IMR-90 (cell line): ENCODE results near the gene NOX3. TPM values are rescaled to one million over a fixed set of nuclear protein-coding genes. Genes with fewer than 3 reads are reported as not detected.
A peak's percentile ranks its signal among the peaks of the same experiment; 100 is the strongest.
"Not testable (repeated sequence)": the region's sequence is repeated elsewhere in the genome, so short reads cannot be mapped to it uniquely, and the experiment has no call there.

Experiments used
- ATAC-seq: fragments of 200-7000 bp; cut with Tn5 transposase; 2 replicates; pipeline ENCODE4 v1.9.1; 2020; ENCODE audit warnings: low read depth, mild to moderate bottlenecking, moderate library complexity
- BruUV-seq: library from RNA; stranded (reverse); fragments of 400-500 nt; replicated peaks from 2 replicates; lab custom pipeline; 2021; lab: Mats Ljungman, UMichigan
- CTCF ChIA-PET: fragments of 300-600 bp; formaldehyde crosslinking; extraction: SDS; loops from one replicate; lab custom pipeline; 2021; ENCODE audit warnings: antibody characterized with exemption; lab: Yijun Ruan, JAX
- POLR2A ChIA-PET: fragments of 300-600 bp; sonication (Branson Sonifier 250); formaldehyde crosslinking; loops from one replicate; lab custom pipeline; 2022; ENCODE audit warnings: antibody characterized with exemption; ENCODE audit not compliant: unreplicated experiment; lab: Charles Lee
- DNase-seq: peaks from one replicate; pipeline ENCODE4 v3.0.0; 2013
- H2AFZ ChIP-seq: replicated peaks from 2 replicates; pipeline ENCODE3; 2013; ENCODE audit warnings: low read length, mild to moderate bottlenecking; ENCODE audit not compliant: poor library complexity
- H2AK5ac ChIP-seq: 2 replicates; pipeline ENCODE4 v1.6.1; 2013; ENCODE audit warnings: low read depth, low read length, inconsistent platforms
- H2AK9ac ChIP-seq: replicated peaks from 2 replicates; pipeline ENCODE3; 2013; ENCODE audit warnings: mild to moderate bottlenecking, low read depth, low read length, moderate library complexity; ENCODE audit not compliant: poor library complexity
- H2BK120ac ChIP-seq: 2 replicates; pipeline ENCODE4 v1.6.1; 2013; ENCODE audit warnings: low read depth, low read length, inconsistent platforms
- H2BK15ac ChIP-seq: 3 replicates; pipeline ENCODE4 v1.6.1; 2013; ENCODE audit warnings: low read depth, low read length, inconsistent platforms
- H2BK20ac ChIP-seq: 2 replicates; pipeline ENCODE4 v1.6.1; 2013; ENCODE audit warnings: low read depth, mild to moderate bottlenecking, inconsistent platforms, low read length, moderate library complexity
- H2BK5ac ChIP-seq: 2 replicates; pipeline ENCODE4 v1.6.1; 2013; ENCODE audit warnings: mild to moderate bottlenecking, low read depth, low read length, inconsistent platforms; ENCODE audit not compliant: poor library complexity, severe bottlenecking
- H3K14ac ChIP-seq: replicated peaks from 2 replicates; pipeline ENCODE4 v1.6.1; 2013; ENCODE audit warnings: low read depth, low read length, inconsistent platforms
- H3K18ac ChIP-seq: 2 replicates; pipeline ENCODE4 v1.6.1; 2013; ENCODE audit warnings: low read depth, low read length, control low read depth
- H3K23ac ChIP-seq: 2 replicates; pipeline ENCODE4 v1.6.1; 2013; ENCODE audit warnings: low read depth, low read length, inconsistent platforms
- H3K27ac ChIP-seq: 2 replicates; pipeline ENCODE4 v1.5.1; 2013; ENCODE audit warnings: mild to moderate bottlenecking, control low read depth, low read length; ENCODE audit not compliant: insufficient read depth
- H3K27me3 ChIP-seq: 2 replicates; pipeline ENCODE4 v1.6.1; 2013; ENCODE audit warnings: low read length; ENCODE audit not compliant: control insufficient read depth, insufficient read depth
- H3K36me3 ChIP-seq: 2 replicates; pipeline ENCODE4 v1.6.1; 2013; ENCODE audit warnings: low read length, mixed read lengths; ENCODE audit not compliant: control insufficient read depth, insufficient read depth
- H3K4ac ChIP-seq: 2 replicates; pipeline ENCODE4 v1.6.1; 2013; ENCODE audit warnings: low read depth, low read length, inconsistent platforms
- H3K4me1 ChIP-seq: 2 replicates; pipeline ENCODE4 v1.6.1; 2013; ENCODE audit warnings: low read length, mixed read lengths; ENCODE audit not compliant: control insufficient read depth, insufficient read depth
- H3K4me2 ChIP-seq: 2 replicates; pipeline ENCODE4 v1.6.1; 2013; ENCODE audit warnings: low read depth, mild to moderate bottlenecking, control low read depth, low read length, moderate library complexity
- H3K4me3 ChIP-seq: 2 replicates; pipeline ENCODE4 v1.5.1; 2013; ENCODE audit warnings: low read depth, mild to moderate bottlenecking, control low read depth, low read length, moderate library complexity; ENCODE audit not compliant: insufficient read depth
- H3K56ac ChIP-seq: 2 replicates; pipeline ENCODE4 v1.6.1; 2013; ENCODE audit warnings: low read length, inconsistent platforms; ENCODE audit not compliant: insufficient read depth; ENCODE audit errors: extremely low read depth
- H3K79me1 ChIP-seq, 2 experiments: 2 replicates each; pipeline ENCODE4 v1.6.1; 2013; ENCODE audit warnings: low read length in 2 of 2, inconsistent platforms in 1 of 2, low read depth in 1 of 2
- H3K9ac ChIP-seq: 2 replicates; pipeline ENCODE4 v1.6.1; 2013; ENCODE audit warnings: low read depth, low read length, control low read depth
- H3K9me1 ChIP-seq: 2 replicates; pipeline ENCODE4 v1.6.1; 2013; ENCODE audit warnings: low read length, inconsistent platforms; ENCODE audit not compliant: insufficient read depth
- H3K9me3 ChIP-seq: 2 replicates; pipeline ENCODE4 v1.6.1; 2013; ENCODE audit warnings: low read length; ENCODE audit not compliant: control insufficient read depth, insufficient read depth
- H4K20me1 ChIP-seq: 2 replicates; pipeline ENCODE4 v1.6.1; 2013; ENCODE audit warnings: low read length, inconsistent platforms; ENCODE audit not compliant: insufficient read depth
- H4K5ac ChIP-seq: 2 replicates; pipeline ENCODE4 v1.6.1; 2013; ENCODE audit warnings: mild to moderate bottlenecking, low read depth, low read length, control low read depth
- H4K8ac ChIP-seq, 2 experiments: 2 replicates each; pipeline ENCODE4 v1.6.1; 2013; ENCODE audit warnings: low read depth in 2 of 2, low read length in 2 of 2, control low read depth in 1 of 2, inconsistent platforms in 1 of 2
- H4K91ac ChIP-seq: 2 replicates; pipeline ENCODE4 v1.6.1; 2013; ENCODE audit warnings: low read depth, low read length, inconsistent platforms; ENCODE audit not compliant: insufficient read depth
- BHLHE40 ChIP-seq: fragments of 150-350 bp; IDR thresholded peaks from 2 replicates; pipeline ENCODE4 v1.6.1; 2016; ENCODE audit warnings: mild to moderate bottlenecking, low read depth, low read length
- CEBPB ChIP-seq: IDR thresholded peaks from 2 replicates; pipeline ENCODE4 v1.6.1; 2012; ENCODE audit warnings: low read depth, low read length, improper control_type of control experiment
- WGBS, 2 experiments: methylation state at CpG; one replicate each; pipeline versions ENCODE4 v1.1.5 to v1.1.7; 2013; ENCODE audit warnings: missing lambda C conversion rate in 2 of 2; ENCODE audit not compliant: insufficient read length in 1 of 2; ENCODE audit errors: extremely low coverage in 2 of 2; 5-methylcytosine and 5-hydroxymethylcytosine counted together
- dilution Hi-C: fragments of 300-500 bp; cut with HindIII; formaldehyde crosslinking; loops from one replicate; pipeline ENCODE4 v1.14.3; 2018; ENCODE audit warnings: low sequenced_read_pairs; ENCODE audit not compliant: unreplicated experiment
- in situ Hi-C: fragments of 300-500 bp; cut with MboI; formaldehyde crosslinking; loops from 3 replicates; pipeline ENCODE4 v1.14.3; 2019; ENCODE audit warnings: low sequenced_read_pairs, inconsistent platforms, mixed read lengths
- intact Hi-C: fragments of 100-400 bp; cut with micrococcal nuclease; formaldehyde crosslinking; loops from 2 replicates; pipeline ENCODE4 v1.10.0; 2022
- polyA plus RNA-seq, 3 experiments: library from polyadenylated mRNA; depleted of rRNA; stranded (reverse); fragments of >200 nt; gene quantifications; 2 replicates each; pipeline ENCODE4 v1.2.3, GENCODE V29; 2012; ENCODE audit warnings: low replicate concordance in 1 of 3
- total RNA-seq: library from RNA; depleted of rRNA; stranded (reverse); fragments of >200 nt; gene quantifications from 2 replicates; pipeline ENCODE4 v1.2.3, GENCODE V29; 2012

The NOX3 gene
- total and polyA plus RNA-seq, 2 of the 4 experiments (the other 2 are of a cell fraction) = not detected

DNA sequence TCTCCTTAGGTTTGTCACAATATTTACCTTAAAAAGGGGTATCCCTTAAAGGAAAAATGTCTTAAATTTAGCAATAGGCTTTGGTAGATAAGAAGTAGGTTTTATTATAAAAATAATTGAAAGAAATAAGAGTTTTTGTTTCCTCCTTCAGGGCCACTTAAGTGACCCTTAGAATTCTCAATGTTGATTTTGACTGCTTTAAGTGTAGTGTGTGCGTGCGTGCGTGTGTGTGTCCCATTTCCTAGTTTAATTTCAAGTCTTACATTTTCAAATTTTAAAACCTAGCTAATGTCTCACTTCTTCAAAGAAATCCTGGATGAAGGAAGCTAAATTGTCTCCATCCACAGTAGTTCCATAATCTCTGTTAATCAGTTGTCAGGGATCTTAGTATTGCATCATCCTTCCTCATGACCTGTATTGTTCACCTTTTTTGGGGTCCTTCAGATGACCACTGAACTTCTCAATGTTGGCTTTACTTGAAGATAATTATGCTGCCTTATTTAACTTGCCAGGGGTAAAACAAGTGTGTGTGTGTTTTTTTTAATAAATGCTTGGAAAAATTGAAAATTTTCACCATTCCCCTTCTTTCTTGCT, 90.7 kb downstream of the NOX3 start:
- no CpG with 5 or more reads among the region's 3 CpGs for WGBS, 2 experiments

DNA sequence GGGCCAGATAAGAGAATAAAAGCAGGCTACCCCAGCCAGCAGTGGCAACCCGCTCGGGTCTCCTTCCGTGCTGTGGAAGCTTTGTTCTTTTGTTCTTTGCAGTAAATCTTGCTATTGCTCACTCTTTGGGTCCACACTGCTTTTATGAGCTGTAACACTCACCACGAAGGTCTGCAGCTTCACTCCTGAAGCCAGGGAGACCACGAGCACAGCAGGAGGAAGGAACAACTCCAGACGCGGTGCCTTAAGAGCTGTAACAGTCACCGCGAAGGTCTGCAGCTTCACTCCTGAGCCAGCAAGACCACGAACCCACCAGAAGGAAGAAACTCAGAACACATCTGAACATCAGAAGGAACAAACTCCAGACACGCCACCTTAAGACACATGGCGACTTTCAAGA, 91.6 kb downstream of the NOX3 start:
- intact Hi-C loops, H2BK15ac ChIP-seq, H3K27me3 ChIP-seq, H2BK20ac ChIP-seq, H4K5ac ChIP-seq, H2AK5ac ChIP-seq, H3K36me3 ChIP-seq, BruUV-seq, H3K14ac ChIP-seq, H2BK120ac ChIP-seq, H4K91ac ChIP-seq, H3K56ac ChIP-seq, H4K20me1 ChIP-seq, H4K8ac ChIP-seq, H3K27ac ChIP-seq, H3K4ac ChIP-seq, POLR2A ChIA-PET, H2BK5ac ChIP-seq, H2AFZ ChIP-seq, in situ Hi-C loops, H3K9ac ChIP-seq, H3K23ac ChIP-seq, H3K79me1 ChIP-seq, H3K9me1 ChIP-seq, H2AK9ac ChIP-seq, H3K9me3 ChIP-seq, H3K4me1 ChIP-seq, DNase-seq, dilution Hi-C loops, ATAC-seq, CTCF ChIA-PET, H3K18ac ChIP-seq, H3K4me3 ChIP-seq, H3K4me2 ChIP-seq: not testable (repeated sequence)
- WGBS, 2 experiments = no CpG with 5 or more reads among the region's 12 CpGs

More for the DNA sequence above, 90.7 kb downstream of the NOX3 start:
- no peak overlapping the region for H3K23ac ChIP-seq
- dilution Hi-C loops (no loop called here), in situ Hi-C loops (no loop called here), intact Hi-C loops (no loop called here)
- no peak overlapping the region for H3K4ac ChIP-seq
- H3K79me1 ChIP-seq = no peaks in the 10 kb centered on the region
- no peak overlapping the region for H3K9ac ChIP-seq
- no peaks in the 10 kb centered on the region for H4K20me1 ChIP-seq
- H2AK5ac ChIP-seq = no peak overlapping the region
- no peak overlapping the region for H3K4me2 ChIP-seq
- H3K4me3 ChIP-seq = no peak overlapping the region
- ATAC-seq (no peak), DNase-seq (no peak)
- H3K9me1 ChIP-seq = no peaks in the 10 kb centered on the region
- no peak overlapping the region for H2BK120ac ChIP-seq
- no peak overlapping the region for H3K27ac ChIP-seq
- H3K9me3 ChIP-seq = no peaks in the 10 kb centered on the region
- H3K56ac ChIP-seq = no peak overlapping the region
- H2AFZ ChIP-seq = no peak overlapping the region
- H4K8ac ChIP-seq = no peak overlapping the region
- no peaks in the 10 kb centered on the region for H3K36me3 ChIP-seq
- H2BK15ac ChIP-seq = no peak overlapping the region
- peak; percentile 81 for TF ChIP-seq CEBPB
- no peak for TF ChIP-seq BHLHE40
- ChIA-PET POLR2A (no interaction called here), CTCF (no interaction called here)
- H4K91ac ChIP-seq = no peak overlapping the region
- no peak overlapping the region for H3K18ac ChIP-seq
- no TSS peak for BruUV-seq
- no peaks in the 10 kb centered on the region for H3K4me1 ChIP-seq
- H2BK5ac ChIP-seq = no peak overlapping the region
- no peak overlapping the region for H4K5ac ChIP-seq
- H3K27me3 ChIP-seq = no peaks in the 10 kb centered on the region
- no peak overlapping the region for H2BK20ac ChIP-seq
- H3K14ac ChIP-seq = no peak overlapping the region
- H2AK9ac ChIP-seq = no peak overlapping the region
